Measurements from ENCODE around the gene F12.
"Not testable (repeated sequence)": the region's sequence is repeated elsewhere in the genome, so short reads cannot be mapped to it uniquely, and the experiment has no call there.

F12 gene

GRCh38 chr5:177361418-177362291 lies 47.7 kb downstream of the F12 start:
- no peak overlapping the region for H3K18ac ChIP-seq (ENCODE audit: low read depth in 1 of 2, low read length in 2 of 2)
- H3K4me1 ChIP-seq (ENCODE audit: control insufficient read depth, insufficient read depth, low read depth, low read length) = peaks cover 28% of the 10 kb centered on the region
- no peak overlapping the region for H3K9ac ChIP-seq (ENCODE audit: low read length)
- 91% methylated on average over 5 of the region's 6 CpGs for WGBS
- H3K9me3 ChIP-seq (ENCODE audit: control insufficient read depth, low read length) = no peaks in the 10 kb centered on the region
- no peaks in the 10 kb centered on the region for H3K79me1 ChIP-seq (replicated peaks; ENCODE audit: low read length, poor library complexity, severe bottlenecking)
- H3K27ac ChIP-seq (ENCODE audit: low read length, poor library complexity, severe bottlenecking) = no peak overlapping the region
- no peak overlapping the region for H3K4me3 ChIP-seq (ENCODE audit: insufficient read depth in 1 of 2, low read depth in 1 of 2, low read length in 2 of 2)
- no peak overlapping the region for H3K14ac ChIP-seq (ENCODE audit: low read length in 2 of 2)
- no peak overlapping the region for H2AFZ ChIP-seq (ENCODE audit: low read depth, low read length)
- no peak for DNase-seq
- no peak overlapping the region for H3K4me2 ChIP-seq (ENCODE audit: low read length, poor library complexity, severe bottlenecking)
- H3K36me3 ChIP-seq (ENCODE audit: control insufficient read depth in 1 of 2, insufficient read depth in 2 of 2, low read depth in 1 of 2, low read length in 2 of 2) = no peaks in the 10 kb centered on the region
- peak overlapping the region; percentile 44 for H2BK15ac ChIP-seq (ENCODE audit: low read depth, poor library complexity, severe bottlenecking)
- H4K8ac ChIP-seq (ENCODE audit: low read length) = no peak overlapping the region
- H2BK5ac ChIP-seq (ENCODE audit: low read depth, low read length, poor library complexity, severe bottlenecking) = no peak overlapping the region
- peaks cover 0 to 61% of the 10 kb centered on the region in 2 experiments for H3K27me3 ChIP-seq (ENCODE audit: control insufficient read depth in 1 of 2, insufficient read depth in 1 of 2, low read length in 2 of 2)
- H3K4ac ChIP-seq (ENCODE audit: low read depth in 1 of 2, low read length in 2 of 2) = no peak overlapping the region
- peak overlapping the region; percentile 4 for H2AK5ac ChIP-seq (ENCODE audit: low read length, severe bottlenecking)
- H3K23ac ChIP-seq (ENCODE audit: low read length in 2 of 2) = no peak overlapping the region
- no peak overlapping the region for H2BK120ac ChIP-seq (ENCODE audit: low read depth, low read length)
- no peak overlapping the region for H2BK12ac ChIP-seq (ENCODE audit: low read length in 2 of 2)
- H4K91ac ChIP-seq (ENCODE audit: low read length) = no peak overlapping the region

DNA sequence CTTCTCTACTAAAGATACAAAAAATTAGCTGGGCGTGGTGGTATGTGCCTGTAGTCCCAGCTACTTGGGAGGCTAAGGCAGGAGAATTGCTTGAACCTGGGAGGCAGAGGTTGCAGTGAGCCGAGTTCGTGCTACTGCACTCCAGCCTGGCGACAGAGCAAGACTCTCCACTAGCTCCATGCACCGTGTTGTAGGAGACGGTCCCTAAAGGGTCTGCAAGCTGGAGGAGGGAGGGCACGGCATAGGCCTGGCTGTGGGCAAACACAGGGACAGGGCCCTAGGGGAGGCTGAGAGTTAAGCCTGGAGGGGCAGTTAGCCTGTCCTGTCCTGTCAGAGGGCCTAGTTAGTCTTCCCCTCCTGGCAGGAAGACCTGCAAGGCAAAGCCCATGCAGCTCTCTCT lies 48.6 kb downstream of the F12 start:
- Histone ChIP-seq H3K4me1 (ENCODE audit: control insufficient read depth, insufficient read depth, low read depth, low read length) (peaks cover 19% of the 10 kb centered on the region), H3K27me3 (ENCODE audit: control insufficient read depth in 1 of 2, insufficient read depth in 1 of 2, low read length in 2 of 2) (peaks cover 0 to 67% of the 10 kb centered on the region in 2 experiments)
- H3K18ac ChIP-seq (ENCODE audit: low read depth in 1 of 2, low read length in 2 of 2); H3K4me2 ChIP-seq (ENCODE audit: low read length, poor library complexity, severe bottlenecking); H3K79me1 ChIP-seq (replicated peaks; ENCODE audit: low read length, poor library complexity, severe bottlenecking); H2AFZ ChIP-seq (ENCODE audit: low read depth, low read length); H4K8ac ChIP-seq (ENCODE audit: low read length); H3K9ac ChIP-seq (ENCODE audit: low read length); H2BK120ac ChIP-seq (ENCODE audit: low read depth, low read length); H2BK15ac ChIP-seq (ENCODE audit: low read depth, poor library complexity, severe bottlenecking); H2BK5ac ChIP-seq (ENCODE audit: low read depth, low read length, poor library complexity, severe bottlenecking); H3K27ac ChIP-seq (ENCODE audit: low read length, poor library complexity, severe bottlenecking); H2BK12ac ChIP-seq (ENCODE audit: low read length in 2 of 2); H3K9me3 ChIP-seq (ENCODE audit: control insufficient read depth, low read length); H3K4me3 ChIP-seq (ENCODE audit: insufficient read depth in 1 of 2, low read depth in 1 of 2, low read length in 2 of 2); H3K36me3 ChIP-seq (ENCODE audit: control insufficient read depth in 1 of 2, insufficient read depth in 2 of 2, low read depth in 1 of 2, low read length in 2 of 2); H3K4ac ChIP-seq (ENCODE audit: low read depth in 1 of 2, low read length in 2 of 2); H3K23ac ChIP-seq (ENCODE audit: low read length in 2 of 2); DNase-seq; H2AK5ac ChIP-seq (ENCODE audit: low read length, severe bottlenecking); H3K14ac ChIP-seq (ENCODE audit: low read length in 2 of 2); H4K91ac ChIP-seq (ENCODE audit: low read length): not testable (repeated sequence)
- 97% methylated on average over 7 of the region's 7 CpGs for WGBS

- Histone ChIP-seq H3K23ac (ENCODE audit: low read length in 2 of 2) (no peak overlapping the region), H3K4ac (ENCODE audit: low read depth in 1 of 2, low read length in 2 of 2) (no peak overlapping the region), H2BK15ac (ENCODE audit: low read depth, poor library complexity, severe bottlenecking) (peak overlapping the region; percentile 66), H3K36me3 (ENCODE audit: control insufficient read depth in 1 of 2, insufficient read depth in 2 of 2, low read depth in 1 of 2, low read length in 2 of 2) (no peaks in the 10 kb centered on the region), H3K27ac (ENCODE audit: low read length, poor library complexity, severe bottlenecking) (no peak overlapping the region), H3K18ac (ENCODE audit: low read depth in 1 of 2, low read length in 2 of 2) (no peak overlapping the region), H2BK12ac (ENCODE audit: low read length in 2 of 2) (no peak overlapping the region), H3K27me3 (ENCODE audit: control insufficient read depth in 1 of 2, insufficient read depth in 1 of 2, low read length in 2 of 2) (peaks cover 0 to 69% of the 10 kb centered on the region in 2 experiments), H4K91ac (ENCODE audit: low read length) (no peak overlapping the region), H4K8ac (ENCODE audit: low read length) (no peak overlapping the region), H3K4me2 (ENCODE audit: low read length, poor library complexity, severe bottlenecking) (no peak overlapping the region), H3K4me1 (ENCODE audit: control insufficient read depth, insufficient read depth, low read depth, low read length) (peaks cover 17% of the 10 kb centered on the region), H3K14ac (ENCODE audit: low read length in 2 of 2) (no peak overlapping the region), H2BK120ac (ENCODE audit: low read depth, low read length) (no peak overlapping the region), H3K9me3 (ENCODE audit: control insufficient read depth, low read length) (peaks cover 7% of the 10 kb centered on the region), H3K4me3 (ENCODE audit: insufficient read depth in 1 of 2, low read depth in 1 of 2, low read length in 2 of 2) (no peak overlapping the region), H2AFZ (ENCODE audit: low read depth, low read length) (no peak overlapping the region), H3K9ac (ENCODE audit: low read length) (no peak overlapping the region), H3K79me1 (replicated peaks; ENCODE audit: low read length, poor library complexity, severe bottlenecking) (no peaks in the 10 kb centered on the region), H2BK5ac (ENCODE audit: low read depth, low read length, poor library complexity, severe bottlenecking) (no peak overlapping the region), H2AK5ac (ENCODE audit: low read length, severe bottlenecking) (no peak overlapping the region)
- DNase-seq = no peak
- WGBS = 88% methylated on average over 3 of the region's 3 CpGs
Observed at GRCh38 chr5:177359860-177360259, 49.5 kb downstream of the F12 start.

GRCh38 chr5:177359451-177359851 lies 49.9 kb downstream of the F12 start:
- H3K79me1 ChIP-seq (replicated peaks; ENCODE audit: low read length, poor library complexity, severe bottlenecking) = no peaks in the 10 kb centered on the region
- H3K36me3 ChIP-seq (ENCODE audit: control insufficient read depth in 1 of 2, insufficient read depth in 2 of 2, low read depth in 1 of 2, low read length in 2 of 2) = no peaks in the 10 kb centered on the region
- no peak overlapping the region for H3K4ac ChIP-seq (ENCODE audit: low read depth in 1 of 2, low read length in 2 of 2)
- H4K8ac ChIP-seq (ENCODE audit: low read length) = no peak overlapping the region
- H3K4me3 ChIP-seq (ENCODE audit: insufficient read depth in 1 of 2, low read depth in 1 of 2, low read length in 2 of 2) = no peak overlapping the region
- DNase-seq = no peak
- no peak overlapping the region for H3K14ac ChIP-seq (ENCODE audit: low read length in 2 of 2)
- no peak overlapping the region for H4K91ac ChIP-seq (ENCODE audit: low read length)
- no peak overlapping the region for H3K4me2 ChIP-seq (ENCODE audit: low read length, poor library complexity, severe bottlenecking)
- no peak overlapping the region for H2AK5ac ChIP-seq (ENCODE audit: low read length, severe bottlenecking)
- WGBS = 87% methylated on average over 6 of the region's 6 CpGs
- no peak overlapping the region for H2AFZ ChIP-seq (ENCODE audit: low read depth, low read length)
- H2BK5ac ChIP-seq (ENCODE audit: low read depth, low read length, poor library complexity, severe bottlenecking) = no peak overlapping the region
- peak overlapping the region; percentile 66 for H2BK15ac ChIP-seq (ENCODE audit: low read depth, poor library complexity, severe bottlenecking)
- peaks cover 17% of the 10 kb centered on the region for H3K4me1 ChIP-seq (ENCODE audit: control insufficient read depth, insufficient read depth, low read depth, low read length)
- H3K27me3 ChIP-seq (ENCODE audit: control insufficient read depth in 1 of 2, insufficient read depth in 1 of 2, low read length in 2 of 2) = peaks cover 0 to 69% of the 10 kb centered on the region in 2 experiments
- no peak overlapping the region for H3K27ac ChIP-seq (ENCODE audit: low read length, poor library complexity, severe bottlenecking)
- no peak overlapping the region for H2BK120ac ChIP-seq (ENCODE audit: low read depth, low read length)
- peaks cover 7% of the 10 kb centered on the region for H3K9me3 ChIP-seq (ENCODE audit: control insufficient read depth, low read length)
- peak overlapping the region in 1 of 2 experiments; percentile 10 for H2BK12ac ChIP-seq (ENCODE audit: low read length in 2 of 2)
- no peak overlapping the region for H3K9ac ChIP-seq (ENCODE audit: low read length)
- H3K23ac ChIP-seq (ENCODE audit: low read length in 2 of 2) = no peak overlapping the region
- no peak overlapping the region for H3K18ac ChIP-seq (ENCODE audit: low read depth in 1 of 2, low read length in 2 of 2)
